DND-41 (cell line): ENCODE data around the gene NDUFC1.

Source experiments
- ATAC-seq: fragments of 200-7000 bp; cut with Tn5 transposase; 3 replicates; pipeline ENCODE4 v1.9.1; 2021; ENCODE audit warnings: low read depth; ENCODE audit not compliant: insufficient read depth
- DNase-seq: peaks from one replicate; pipeline ENCODE4 v3.0.0-alpha.2; 2020
- H2AFZ ChIP-seq: 2 replicates; pipeline ENCODE4 v1.6.0; 2012; ENCODE audit warnings: low read depth, low read length
- H3K27ac ChIP-seq: 2 replicates; pipeline ENCODE4 v1.5.1; 2012; ENCODE audit warnings: low read length, inconsistent platforms
- H3K27me3 ChIP-seq: fragments of 200-600 bp; sonication (generic); 2 replicates; pipeline ENCODE4 v1.6.0; 2012; ENCODE audit warnings: low read length, mild to moderate bottlenecking, inconsistent platforms; ENCODE audit not compliant: insufficient read depth, poor library complexity
- H3K36me3 ChIP-seq: 2 replicates; pipeline ENCODE4 v1.5.1; 2012; ENCODE audit warnings: low read length, inconsistent platforms; ENCODE audit not compliant: insufficient read depth
- H3K4me1 ChIP-seq: 2 replicates; pipeline ENCODE4 v1.5.1; 2012; ENCODE audit warnings: mild to moderate bottlenecking, low read length; ENCODE audit not compliant: insufficient read depth
- H3K4me2 ChIP-seq: 2 replicates; pipeline ENCODE4 v1.6.0; 2012; ENCODE audit warnings: mild to moderate bottlenecking, moderate library complexity, low read length, inconsistent platforms; ENCODE audit not compliant: insufficient read depth
- H3K4me3 ChIP-seq, 2 experiments: fragments of 200-600 bp in 1 of 2; shearing (Covaris generic) in 1 of 2; 2 replicates each; pipeline ENCODE4 v1.5.1; 2012 to 2016; ENCODE audit warnings: inconsistent platforms in 2 of 2, low read length in 2 of 2, mild to moderate bottlenecking in 2 of 2, low read depth in 1 of 2, moderate library complexity in 1 of 2
- H3K79me2 ChIP-seq: 2 replicates; pipeline ENCODE4 v1.6.0; 2012; ENCODE audit warnings: low read length, inconsistent platforms; ENCODE audit not compliant: insufficient read depth
- H3K9ac ChIP-seq: 2 replicates; pipeline ENCODE4 v1.6.0; 2012; ENCODE audit warnings: low read depth, mild to moderate bottlenecking, inconsistent platforms, low read length, moderate library complexity
- H3K9me3 ChIP-seq: 2 replicates; pipeline ENCODE4 v1.5.1; 2012; ENCODE audit warnings: low read length, moderate library complexity, mild to moderate bottlenecking, inconsistent platforms; ENCODE audit not compliant: insufficient read depth, severe bottlenecking
- H4K20me1 ChIP-seq: 2 replicates; pipeline ENCODE4 v1.6.0; 2012; ENCODE audit warnings: low read length; ENCODE audit not compliant: insufficient read depth
- EZH2 ChIP-seq: IDR thresholded peaks from 3 replicates; pipeline ENCODE4 v1.6.1; 2012; ENCODE audit warnings: borderline replicate concordance, low read depth, mild to moderate bottlenecking, moderate library complexity, low read length, inconsistent platforms; ENCODE audit not compliant: severe bottlenecking
- TF ChIP-seq, protein P1 (sequence below): IDR thresholded peaks from 2 replicates; pipeline ENCODE4 v1.5.1; 2012; ENCODE audit warnings: borderline replicate concordance, low read length, moderate library complexity, mild to moderate bottlenecking; ENCODE audit not compliant: poor library complexity, severe bottlenecking; ENCODE audit errors: extremely low read depth

NDUFC1 gene

DNA sequence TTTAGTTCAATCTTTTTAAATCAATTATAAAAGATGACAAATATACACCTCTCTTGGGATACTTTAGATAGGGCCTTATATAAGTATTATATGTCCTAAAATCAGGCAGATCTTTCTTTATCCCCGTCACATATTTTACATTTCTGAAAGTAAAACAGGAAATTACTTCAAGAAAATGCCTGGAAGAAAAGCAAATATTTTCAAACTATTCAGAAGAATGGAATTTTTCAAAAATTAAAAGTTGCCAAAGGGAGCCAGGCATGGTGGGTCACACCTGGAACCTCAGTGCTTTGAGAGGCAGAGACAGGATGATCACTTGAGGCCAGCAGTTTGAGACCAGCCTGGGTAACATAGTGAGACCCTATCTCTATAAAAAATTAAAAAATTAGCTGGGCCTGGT, 56.7 kb downstream of the NDUFC1 start:
- no peak overlapping the region for H3K4me3 ChIP-seq
- H2AFZ ChIP-seq = no peak overlapping the region
- H3K4me1 ChIP-seq = no peaks in the 10 kb centered on the region
- no peak overlapping the region for H3K4me2 ChIP-seq
- H3K9me3 ChIP-seq = no peaks in the 10 kb centered on the region
- TF ChIP-seq, protein P1, sequence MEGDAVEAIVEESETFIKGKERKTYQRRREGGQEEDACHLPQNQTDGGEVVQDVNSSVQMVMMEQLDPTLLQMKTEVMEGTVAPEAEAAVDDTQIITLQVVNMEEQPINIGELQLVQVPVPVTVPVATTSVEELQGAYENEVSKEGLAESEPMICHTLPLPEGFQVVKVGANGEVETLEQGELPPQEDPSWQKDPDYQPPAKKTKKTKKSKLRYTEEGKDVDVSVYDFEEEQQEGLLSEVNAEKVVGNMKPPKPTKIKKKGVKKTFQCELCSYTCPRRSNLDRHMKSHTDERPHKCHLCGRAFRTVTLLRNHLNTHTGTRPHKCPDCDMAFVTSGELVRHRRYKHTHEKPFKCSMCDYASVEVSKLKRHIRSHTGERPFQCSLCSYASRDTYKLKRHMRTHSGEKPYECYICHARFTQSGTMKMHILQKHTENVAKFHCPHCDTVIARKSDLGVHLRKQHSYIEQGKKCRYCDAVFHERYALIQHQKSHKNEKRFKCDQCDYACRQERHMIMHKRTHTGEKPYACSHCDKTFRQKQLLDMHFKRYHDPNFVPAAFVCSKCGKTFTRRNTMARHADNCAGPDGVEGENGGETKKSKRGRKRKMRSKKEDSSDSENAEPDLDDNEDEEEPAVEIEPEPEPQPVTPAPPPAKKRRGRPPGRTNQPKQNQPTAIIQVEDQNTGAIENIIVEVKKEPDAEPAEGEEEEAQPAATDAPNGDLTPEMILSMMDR = no peak
- no peak for TF ChIP-seq EZH2
- ATAC-seq (no peak), DNase-seq (no peak)
- H4K20me1 ChIP-seq = no peaks in the 10 kb centered on the region
- H3K9ac ChIP-seq = no peak overlapping the region
- no peaks in the 10 kb centered on the region for H3K79me2 ChIP-seq
- no peak overlapping the region for H3K27ac ChIP-seq
- no peaks in the 10 kb centered on the region for H3K27me3 ChIP-seq
- no peaks in the 10 kb centered on the region for H3K36me3 ChIP-seq

GRCh38 chr4:139243448-139244365, 58.6 kb downstream of the NDUFC1 start:
- no peak for TF ChIP-seq EZH2
- TF ChIP-seq, protein P1 = no peak
- Histone ChIP-seq H3K4me3 (no peak overlapping the region), H2AFZ (no peak overlapping the region), H3K9me3 (no peaks in the 10 kb centered on the region), H4K20me1 (no peaks in the 10 kb centered on the region), H3K27ac (no peak overlapping the region), H3K4me2 (no peak overlapping the region), H3K36me3 (no peaks in the 10 kb centered on the region), H3K79me2 (no peaks in the 10 kb centered on the region), H3K4me1 (no peaks in the 10 kb centered on the region), H3K27me3 (no peaks in the 10 kb centered on the region), H3K9ac (no peak overlapping the region)
- ATAC-seq (no peak), DNase-seq (no peak)

GRCh38 chr4:139242511-139243051, 59.7 kb downstream of the NDUFC1 start:
- H3K4me1 ChIP-seq = no peaks in the 10 kb centered on the region
- H2AFZ ChIP-seq = no peak overlapping the region
- H3K9ac ChIP-seq = no peak overlapping the region
- H3K36me3 ChIP-seq = no peaks in the 10 kb centered on the region
- no peak for ATAC-seq
- H3K27ac ChIP-seq = no peak overlapping the region
- no peaks in the 10 kb centered on the region for H3K79me2 ChIP-seq
- H3K4me2 ChIP-seq = no peak overlapping the region
- H3K4me3 ChIP-seq = no peak overlapping the region
- H3K9me3 ChIP-seq = no peaks in the 10 kb centered on the region
- H3K27me3 ChIP-seq = no peaks in the 10 kb centered on the region
- no peaks in the 10 kb centered on the region for H4K20me1 ChIP-seq
- DNase-seq = no peak
- no peak for TF ChIP-seq EZH2
- TF ChIP-seq, protein P1 = no peak
